GM18909 (cell line): ENCODE data around the gene MRPL10.
A peak's percentile ranks its signal among the peaks of the same experiment; 100 is the strongest.

Experiments used
- ATAC-seq: cut with Tn5 transposase; IDR thresholded peaks from one replicate; pipeline ENCODE4 v1.9.1; 2021; ENCODE audit warnings: mild to moderate bottlenecking; ENCODE audit not compliant: unreplicated experiment, poor library complexity

Gene MRPL10

GRCh38 chr17:47831003-47831933, at the start of gene MRPL10, which contains the start of gene LRRC46:
Gene MRPL10 (minus strand): TSS chr17:47831541. CDS start chr17:47831511, 30 bp downstream.
Gene LRRC46 (plus strand): TSS chr17:47831670. CDS start chr17:47831990, 320 bp downstream.
- peak; percentile 83 for ATAC-seq

DNA sequence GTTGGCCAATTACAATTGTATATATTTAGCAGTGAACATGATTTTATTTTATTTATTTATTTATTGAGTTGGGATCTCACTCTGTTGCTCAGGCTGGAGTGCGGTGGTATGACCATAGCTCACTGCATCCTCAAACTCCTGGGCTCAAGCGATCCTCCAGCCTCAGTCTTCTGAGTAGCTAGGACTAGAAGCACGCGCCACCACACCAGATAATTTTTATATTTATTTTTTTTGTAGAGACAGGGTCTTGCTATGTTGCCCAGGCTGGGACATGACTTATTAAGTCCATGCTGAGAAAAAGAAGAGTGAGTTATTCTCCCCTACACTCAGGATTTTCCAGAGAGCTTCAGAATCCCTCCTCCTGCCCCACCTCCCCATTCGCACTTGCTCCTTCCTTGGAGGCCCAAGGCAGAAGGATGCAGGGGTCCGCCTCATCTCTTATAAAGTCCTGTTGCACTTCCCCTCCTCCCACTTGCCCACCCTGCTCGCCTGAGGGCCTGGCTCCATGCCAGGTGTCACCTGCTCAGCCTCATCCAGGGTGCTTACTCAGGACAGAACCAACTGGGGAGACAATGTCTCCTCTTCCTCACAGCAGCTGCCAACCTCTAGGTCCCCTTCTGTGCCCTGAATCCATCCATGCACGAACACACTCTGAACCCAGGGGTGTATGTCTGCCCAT, 48.6 kb upstream of the MRPL10 start:
- no peak for ATAC-seq

- ATAC-seq: no peak
Measured at GRCh38 chr17:47879028-47879585, 47.8 kb upstream of the MRPL10 start.

DNA sequence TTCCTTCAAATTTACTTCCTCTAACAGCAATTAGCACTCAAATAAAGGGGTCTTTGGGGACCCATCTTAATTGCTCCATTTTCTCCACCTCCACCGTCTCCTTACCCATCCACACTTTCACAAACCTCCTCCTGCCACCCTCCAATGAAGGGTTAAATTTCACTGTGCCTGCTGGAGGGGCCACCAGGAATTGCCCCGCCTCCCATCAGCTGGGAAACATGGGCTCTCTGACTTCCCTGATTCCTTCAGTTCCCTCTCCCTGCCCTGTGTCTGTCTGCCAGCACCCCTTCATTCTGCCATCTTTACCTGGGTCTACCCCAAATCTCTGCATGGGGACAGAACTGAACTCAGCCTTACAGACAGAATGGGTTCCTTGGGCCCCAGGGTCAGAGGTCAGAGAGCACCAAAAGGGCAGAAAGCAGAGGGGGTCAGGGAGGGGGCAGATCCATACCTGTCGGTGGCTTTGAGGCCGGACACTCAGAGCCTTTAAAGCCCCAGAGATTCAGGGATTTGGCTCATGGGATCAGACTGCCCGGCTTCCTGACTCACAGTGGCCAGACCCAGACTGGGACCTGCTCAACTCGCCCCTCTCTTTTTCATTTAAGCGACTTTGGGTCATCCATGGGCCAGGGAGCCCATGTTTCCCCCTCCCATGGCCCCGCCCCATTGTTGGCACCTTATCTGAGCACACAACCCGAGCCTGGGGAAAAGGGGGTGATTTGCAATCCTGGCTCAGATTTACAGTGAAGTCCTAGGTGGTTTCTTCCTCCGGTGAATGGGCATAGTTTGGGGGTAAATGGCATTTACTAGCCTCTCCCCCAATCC, 47.1 kb upstream of the MRPL10 start:
- ATAC-seq: no peak

DNA sequence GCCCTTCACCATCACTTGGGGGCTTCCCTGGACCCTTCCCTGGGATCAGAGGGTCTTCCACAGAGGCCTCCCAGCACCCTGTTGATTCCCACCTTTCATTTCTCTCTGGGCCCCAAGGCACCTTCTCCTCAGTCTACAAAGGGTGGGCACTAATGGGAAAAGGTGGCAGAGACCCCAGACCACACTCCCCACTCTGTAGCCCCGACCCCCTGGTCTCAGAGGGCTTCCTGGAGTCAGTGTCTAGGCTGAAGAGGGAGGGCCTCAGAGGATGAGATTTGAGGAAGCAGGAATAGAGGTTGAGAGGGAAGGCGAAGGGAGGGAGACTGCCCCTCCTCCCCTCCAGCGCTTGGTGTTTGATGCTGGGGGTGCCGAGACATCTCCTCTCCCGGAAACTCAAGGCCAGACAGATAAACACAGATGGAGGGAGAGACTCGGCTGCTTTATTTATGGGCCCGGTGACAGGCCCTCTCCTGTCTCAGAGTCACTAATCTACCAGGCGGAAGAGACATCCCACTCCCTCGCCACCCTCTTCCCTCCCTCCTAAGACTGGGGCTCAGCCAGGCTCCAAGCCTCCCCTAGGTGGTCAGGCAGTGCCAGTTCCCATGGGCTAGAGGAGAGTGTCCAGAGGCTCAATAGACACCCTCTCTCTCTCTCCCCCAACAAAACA, 46.2 kb upstream of the MRPL10 start:
- no peak for ATAC-seq

- ATAC-seq: no peak
Measured at GRCh38 chr17:47875011-47875985, 44.0 kb upstream of the MRPL10 start.

DNA sequence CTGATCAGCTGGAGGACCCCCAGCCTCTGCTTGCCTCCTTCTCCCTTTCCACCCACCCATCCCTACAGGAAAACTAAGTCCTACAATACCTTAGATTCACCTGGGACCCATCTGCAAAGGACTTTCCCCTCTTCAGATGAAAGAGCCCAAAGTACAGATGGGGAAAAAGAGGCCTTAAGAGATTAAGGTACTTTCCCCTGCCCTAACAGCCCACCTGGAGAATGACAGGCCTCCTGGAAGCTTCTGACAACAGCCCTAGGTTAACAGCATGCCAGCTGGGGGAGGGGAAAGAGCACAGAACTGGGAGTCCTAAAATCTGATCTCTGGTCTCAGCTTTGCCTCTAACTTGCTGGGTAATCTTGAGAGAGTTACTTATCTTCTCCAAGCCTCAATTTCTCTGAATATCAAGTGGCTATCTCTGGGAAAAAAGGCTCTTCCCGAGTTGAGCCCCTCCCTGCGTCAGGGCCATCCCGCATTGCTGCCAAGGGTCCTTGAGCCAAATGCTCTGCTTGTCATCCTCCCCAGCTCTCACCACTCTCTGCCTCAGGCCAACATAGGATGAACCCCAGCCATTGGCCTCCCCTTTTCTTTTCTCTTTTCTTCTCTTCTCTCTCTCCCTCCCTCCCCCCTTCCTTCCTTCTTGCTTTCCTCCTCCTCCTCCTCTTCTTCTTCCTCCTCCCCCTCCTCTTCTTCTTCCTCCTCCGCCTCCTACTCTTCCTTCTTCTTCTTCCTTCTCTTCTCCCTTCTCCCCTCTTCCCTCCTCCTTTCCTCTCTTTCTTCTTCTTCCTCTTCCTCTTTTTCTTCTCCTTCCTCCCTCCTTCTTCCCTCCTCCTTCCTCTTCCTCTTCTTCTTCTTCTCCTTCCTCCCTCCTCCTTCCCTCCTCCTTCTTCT, 42.1 kb upstream of the MRPL10 start:
- ATAC-seq: no peak

DNA sequence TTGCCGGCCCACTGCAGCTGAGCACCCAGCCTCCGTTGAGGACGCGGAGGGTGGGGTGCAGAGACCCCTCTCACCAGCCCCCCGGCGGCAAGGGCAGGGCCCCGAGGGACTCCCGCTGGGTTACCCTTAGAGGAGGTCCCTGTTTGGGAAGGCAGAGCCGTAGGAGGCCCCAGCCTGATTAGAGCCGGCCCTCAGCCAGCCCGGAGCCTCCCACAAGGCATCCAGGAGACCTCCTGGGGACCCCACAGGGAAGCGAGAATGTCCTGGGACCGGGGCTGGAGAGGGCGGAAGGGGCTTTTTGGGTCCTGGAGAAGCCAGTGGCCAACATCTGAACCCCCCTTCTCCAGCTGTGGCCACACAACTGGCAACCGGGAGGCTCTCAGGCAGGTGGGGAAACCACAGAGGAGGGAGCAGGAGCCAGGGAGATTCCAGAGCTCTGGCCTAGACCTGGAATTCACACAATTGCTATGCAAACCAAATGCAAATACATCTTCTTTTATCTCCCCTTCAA, 41.4 kb upstream of the MRPL10 start:
- ATAC-seq: no peak

DNA sequence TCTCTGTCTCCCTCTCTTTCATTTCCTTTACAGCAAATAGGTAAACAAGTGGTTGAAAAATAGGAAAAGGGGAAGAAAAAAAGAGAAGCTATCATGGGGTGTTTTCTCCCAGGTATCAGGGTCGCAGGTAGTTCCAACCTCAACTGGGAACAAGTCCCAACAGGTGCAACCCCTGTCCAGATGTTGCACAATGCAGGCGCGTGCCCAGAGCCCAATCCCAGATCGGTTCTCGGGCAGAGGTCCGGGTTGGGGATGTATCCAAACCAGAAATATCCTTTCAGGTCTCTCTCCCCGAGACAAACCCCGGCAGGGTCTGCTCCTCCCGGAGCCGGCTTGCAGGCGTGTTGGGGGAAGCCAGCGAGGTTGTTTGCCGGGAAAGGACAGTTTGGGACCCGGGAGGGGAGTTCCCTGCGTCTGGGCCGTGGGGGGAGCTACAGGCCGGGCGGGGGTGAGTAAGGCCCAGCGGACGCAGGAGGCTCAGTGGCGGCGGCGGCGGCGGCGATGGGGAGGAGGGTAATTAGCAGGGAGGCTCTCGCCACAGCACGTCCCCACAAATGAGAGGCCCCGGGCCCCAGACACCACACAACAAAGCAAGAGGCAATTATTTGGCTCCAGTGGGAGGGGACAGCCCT, 40.8 kb upstream of the MRPL10 start:
- no peak for ATAC-seq

- no peak for ATAC-seq
Measured at GRCh38 chr17:47871048-47871447, 39.7 kb upstream of the MRPL10 start.

- no peak for ATAC-seq
Measured at GRCh38 chr17:47870056-47870455, 38.7 kb upstream of the MRPL10 start.

GRCh38 chr17:47869114-47869513, 37.8 kb upstream of the MRPL10 start:
- no peak for ATAC-seq

GRCh38 chr17:47867813-47868533, 36.6 kb upstream of the MRPL10 start:
- no peak for ATAC-seq

- ATAC-seq: no peak
Measured at GRCh38 chr17:47866941-47867340, 35.6 kb upstream of the MRPL10 start.

DNA sequence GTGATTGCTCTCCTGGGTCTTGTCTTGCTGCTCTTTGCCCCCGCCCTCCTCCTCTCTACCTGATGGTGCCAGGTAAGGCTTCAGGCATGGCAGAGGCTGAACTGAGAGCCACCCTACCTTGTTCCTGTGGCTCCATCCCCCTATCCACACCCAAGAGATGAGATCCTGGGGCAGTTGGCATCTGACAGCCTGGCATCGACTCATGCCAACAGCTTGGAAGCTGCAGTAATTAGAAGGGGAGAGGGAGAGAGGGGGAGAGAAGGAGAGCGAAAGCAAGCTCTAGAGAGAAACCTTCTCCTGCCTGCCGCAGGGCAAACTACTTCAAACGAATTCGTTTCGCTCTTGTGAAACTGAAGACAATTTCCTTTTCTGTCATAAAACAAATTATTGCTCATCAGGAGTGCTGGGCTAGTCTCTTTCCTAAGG, 33.5 kb upstream of the MRPL10 start:
- ATAC-seq: no peak
